Sigmoid colon (tissue), 7 donors: ENCODE data around the gene ACBD6. TPM values are rescaled to one million over a fixed set of nuclear protein-coding genes. Genes with fewer than 3 reads are reported as not detected.

ENCODE experiments used
- DNase-seq: peaks from one replicate; pipeline ENCODE4 v3.0.0-alpha.2; 2019
- H3K27ac ChIP-seq, 4 donors: fragments of 200-600 bp; sonication (generic); one replicate each; pipeline ENCODE4 v1.5.1; 2016 to 2019; ENCODE audit warnings: mild to moderate bottlenecking in 1 of 4
- H3K27me3 ChIP-seq, 3 donors: fragments of 200-600 bp; sonication (generic); one replicate each; pipeline ENCODE4 v1.5.1; 2019; ENCODE audit warnings: mild to moderate bottlenecking in 1 of 3
- H3K36me3 ChIP-seq, 4 donors: fragments of 200-600 bp; sonication (generic); one replicate each; pipeline ENCODE4 v1.5.1; 2016 to 2019
- H3K4me1 ChIP-seq, 4 donors: fragments of 200-600 bp; sonication (generic); one replicate each; pipeline ENCODE4 v1.5.1; 2017 to 2019
- H3K4me3 ChIP-seq, 4 donors: fragments of 200-600 bp; sonication (generic); one replicate each; pipeline ENCODE4 v1.5.1; 2017 to 2019; ENCODE audit warnings: mild to moderate bottlenecking in 2 of 4, moderate library complexity in 1 of 4
- H3K9me3 ChIP-seq, 4 donors: fragments of 200-600 bp in 3 of 4; sonication (generic) in 3 of 4; one replicate each; pipeline versions ENCODE4 v1.5.1 to v1.6.1; 2013 to 2019
- EP300 ChIP-seq, 4 donors: sonication (generic); formaldehyde crosslinking; IDR thresholded peaks; one replicate each; pipeline ENCODE4 v1.6.1; 2017; ENCODE audit warnings: antibody characterized with exemption in 4 of 4
- POLR2A ChIP-seq, 2 donors: fragments of 450-650 bp; IDR thresholded peaks; one replicate each; pipeline ENCODE4 v1.6.1; 2016; ENCODE audit warnings: antibody characterized with exemption in 2 of 2, mild to moderate bottlenecking in 2 of 2, moderate library complexity in 2 of 2
- POLR2AphosphoS5 ChIP-seq, 4 donors: sonication (generic); formaldehyde crosslinking; IDR thresholded peaks; one replicate each; pipeline ENCODE4 v1.6.1; 2017; ENCODE audit warnings: antibody characterized with exemption in 4 of 4
- WGBS, 2 donors: extraction: QIAGEN DNeasy Blood & Tissue Kit; methylation state at CpG; one replicate each; pipeline ENCODE4 v1.1.7; 2013; 5-methylcytosine and 5-hydroxymethylcytosine counted together
- intact Hi-C: fragments of 100-400 bp; cut with DNase I; formaldehyde crosslinking; loops from one replicate; pipeline ENCODE4 v1.15.1; 2023
- polyA plus RNA-seq, 3 donors: library from polyadenylated mRNA; stranded (reverse); fragments of 200-250 nt; gene quantifications; one replicate each; pipeline ENCODE4 v1.2.3, GENCODE V29; 2013
- total RNA-seq, 4 donors: library from RNA; depleted of rRNA; stranded (reverse); fragments of >200 nt; gene quantifications; one replicate each; pipeline ENCODE4 v1.1.0, GENCODE V29; 2016
- TF ChIP-seq, protein P1 (sequence below), 4 experiments: fragments of 450-650 bp in 3 of 4; fragments of 200-600 bp in 1 of 4; IDR thresholded peaks; one replicate each; pipeline ENCODE4 v1.5.1; 2016 to 2019; ENCODE audit warnings: antibody characterized with exemption in 4 of 4, mild to moderate bottlenecking in 3 of 4, moderate library complexity in 2 of 4
- donor health status: healthy with polysubstance abuse.
- donor health status: Bipolar disorder and iron deficiency.
- donor health status: healthy.

Gene ACBD6
- total and polyA plus RNA-seq, 7 donors = 11.4 to 40.8 (median 35.5) TPM

DNA sequence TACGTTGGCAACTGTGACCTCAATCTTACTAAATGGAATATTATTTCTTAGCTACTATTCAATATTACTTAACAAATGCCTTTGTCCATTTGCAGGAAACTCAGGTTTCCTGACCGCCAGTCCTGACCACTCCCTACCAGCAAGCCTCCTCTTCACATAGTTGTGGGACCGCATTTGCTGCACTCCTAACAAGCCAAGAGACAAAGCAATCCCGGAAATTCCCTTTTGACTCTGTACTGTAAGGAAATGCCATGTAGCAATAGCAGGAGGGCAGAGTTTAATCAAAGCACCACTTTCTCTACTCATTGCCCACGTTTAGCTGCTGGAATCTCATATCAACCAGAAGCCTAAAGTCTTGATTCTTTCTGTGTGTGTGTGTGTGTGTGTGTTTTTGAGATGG is 28.1 kb upstream of the ACBD6 start:
- 24 to 61% methylated on average over 5 of the region's 5 CpGs for WGBS, 2 donors
- H3K9me3 ChIP-seq = no peaks in the 10 kb centered on the region
- intact Hi-C loops = loop anchor here (5.0 kb wide), 1 partner anchor 332 kb away; no protein-coding TSS in a partner anchor
- no peak for DNase-seq
- no peak for TF ChIP-seq EP300 (IDR thresholded peaks at IDR 0.05)
- peak in 1 of 4 donors; percentile 20 for TF ChIP-seq POLR2AphosphoS5 (IDR thresholded peaks at IDR 0.05)
- no peaks in the 10 kb centered on the region for H3K4me1 ChIP-seq
- no peak overlapping the region for H3K27ac ChIP-seq
- no peaks in the 10 kb centered on the region for H3K36me3 ChIP-seq
- H3K27me3 ChIP-seq = no peaks in the 10 kb centered on the region
- H3K4me3 ChIP-seq = no peak overlapping the region

GRCh38 chr1:180528868-180529470 is 26.6 kb upstream of the ACBD6 start:
- 91 to 94% methylated on average over 11 of the region's 11 CpGs for WGBS, 2 donors
- TF ChIP-seq EP300 (IDR thresholded peaks at IDR 0.05) (no peak), POLR2AphosphoS5 (IDR thresholded peaks at IDR 0.05) (no peak), POLR2A (IDR thresholded peaks at IDR 0.05) (no peak)
- TF ChIP-seq, protein P1, sequence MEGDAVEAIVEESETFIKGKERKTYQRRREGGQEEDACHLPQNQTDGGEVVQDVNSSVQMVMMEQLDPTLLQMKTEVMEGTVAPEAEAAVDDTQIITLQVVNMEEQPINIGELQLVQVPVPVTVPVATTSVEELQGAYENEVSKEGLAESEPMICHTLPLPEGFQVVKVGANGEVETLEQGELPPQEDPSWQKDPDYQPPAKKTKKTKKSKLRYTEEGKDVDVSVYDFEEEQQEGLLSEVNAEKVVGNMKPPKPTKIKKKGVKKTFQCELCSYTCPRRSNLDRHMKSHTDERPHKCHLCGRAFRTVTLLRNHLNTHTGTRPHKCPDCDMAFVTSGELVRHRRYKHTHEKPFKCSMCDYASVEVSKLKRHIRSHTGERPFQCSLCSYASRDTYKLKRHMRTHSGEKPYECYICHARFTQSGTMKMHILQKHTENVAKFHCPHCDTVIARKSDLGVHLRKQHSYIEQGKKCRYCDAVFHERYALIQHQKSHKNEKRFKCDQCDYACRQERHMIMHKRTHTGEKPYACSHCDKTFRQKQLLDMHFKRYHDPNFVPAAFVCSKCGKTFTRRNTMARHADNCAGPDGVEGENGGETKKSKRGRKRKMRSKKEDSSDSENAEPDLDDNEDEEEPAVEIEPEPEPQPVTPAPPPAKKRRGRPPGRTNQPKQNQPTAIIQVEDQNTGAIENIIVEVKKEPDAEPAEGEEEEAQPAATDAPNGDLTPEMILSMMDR (IDR thresholded peaks at IDR 0.05) = no peak
- no peaks in the 10 kb centered on the region for H3K36me3 ChIP-seq
- H3K27ac ChIP-seq = no peak overlapping the region
- no peak for DNase-seq
- no peak overlapping the region for H3K4me3 ChIP-seq
- H3K9me3 ChIP-seq = no peaks in the 10 kb centered on the region
- intact Hi-C loops = no loop called here
- H3K27me3 ChIP-seq = no peaks in the 10 kb centered on the region
- H3K4me1 ChIP-seq = no peaks in the 10 kb centered on the region

- Histone ChIP-seq H3K27me3 (no peaks in the 10 kb centered on the region), H3K27ac (no peak overlapping the region), H3K4me1 (no peaks in the 10 kb centered on the region), H3K4me3 (no peak overlapping the region), H3K36me3 (no peaks in the 10 kb centered on the region), H3K9me3 (no peaks in the 10 kb centered on the region)
- no peak for TF ChIP-seq EP300 (IDR thresholded peaks at IDR 0.05)
- TF ChIP-seq POLR2AphosphoS5 (IDR thresholded peaks at IDR 0.05) = no peak
- no peak for TF ChIP-seq POLR2A (IDR thresholded peaks at IDR 0.05)
- TF ChIP-seq, protein P1 (IDR thresholded peaks at IDR 0.05) = no peak
- WGBS, 2 donors = 43 to 81% methylated on average over 5 of the region's 5 CpGs
- DNase-seq = no peak
- intact Hi-C loops = no loop called here
These were observed 24.8 kb upstream of the ACBD6 start for GRCh38 chr1:180527101-180527669.

GRCh38 chr1:180525715-180526039 is 23.3 kb upstream of the ACBD6 start:
- Histone ChIP-seq H3K4me1 (no peaks in the 10 kb centered on the region), H3K9me3 (no peaks in the 10 kb centered on the region), H3K36me3 (no peaks in the 10 kb centered on the region), H3K4me3 (no peak overlapping the region), H3K27me3 (no peaks in the 10 kb centered on the region), H3K27ac (no peak overlapping the region)
- TF ChIP-seq POLR2A (IDR thresholded peaks at IDR 0.05) (no peak), POLR2AphosphoS5 (IDR thresholded peaks at IDR 0.05) (no peak), EP300 (IDR thresholded peaks at IDR 0.05) (no peak)
- TF ChIP-seq, protein P1 (IDR thresholded peaks at IDR 0.05) = no peak
- intact Hi-C loops = no loop called here
- no peak for DNase-seq
- WGBS, 2 donors = 42 to 44% methylated on average over 2 of the region's 2 CpGs

DNA sequence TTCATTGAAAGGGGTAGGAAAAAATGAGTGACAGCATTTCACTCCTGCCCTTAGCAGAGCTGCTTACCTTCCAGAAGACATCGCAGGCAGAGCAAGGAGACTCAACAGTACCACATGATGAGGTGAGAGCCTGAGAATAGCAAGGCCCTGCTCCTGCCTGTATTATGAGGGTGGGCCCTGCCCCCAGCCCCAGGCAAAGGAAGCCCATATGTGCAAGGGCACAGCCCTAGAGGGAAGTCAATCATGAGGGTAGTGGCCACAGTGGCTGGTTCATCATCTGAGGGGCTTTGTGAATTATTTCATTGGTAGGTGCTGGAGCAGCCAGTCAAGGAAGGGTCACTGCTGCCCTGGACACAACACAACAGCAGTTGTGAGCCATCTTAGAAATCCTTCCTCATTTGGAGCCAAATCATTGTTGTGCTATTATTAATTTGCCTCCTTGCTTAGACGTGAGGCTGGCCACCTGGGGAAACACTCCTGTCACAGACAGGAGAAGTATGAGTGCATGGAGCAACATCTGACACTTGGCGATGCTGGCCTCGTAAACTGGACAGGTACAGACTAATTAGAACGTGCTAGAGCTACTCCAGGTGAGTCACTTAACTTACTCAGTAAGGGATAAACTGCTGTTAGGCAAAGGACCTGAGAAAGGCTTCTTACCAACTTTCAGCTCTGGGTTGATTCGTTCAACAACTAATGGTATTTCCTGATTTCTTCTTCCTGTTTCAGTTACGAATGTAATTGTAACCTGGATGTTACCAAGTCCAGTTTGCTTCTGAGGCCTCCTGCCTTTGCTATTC is 22.7 kb upstream of the ACBD6 start:
- Histone ChIP-seq H3K27me3 (no peaks in the 10 kb centered on the region), H3K4me3 (no peak overlapping the region), H3K9me3 (no peaks in the 10 kb centered on the region), H3K36me3 (no peaks in the 10 kb centered on the region), H3K27ac (no peak overlapping the region), H3K4me1 (no peaks in the 10 kb centered on the region)
- no peak for TF ChIP-seq POLR2AphosphoS5 (IDR thresholded peaks at IDR 0.05)
- TF ChIP-seq, protein P1 (IDR thresholded peaks at IDR 0.05) = no peak
- no peak for TF ChIP-seq EP300 (IDR thresholded peaks at IDR 0.05)
- TF ChIP-seq POLR2A (IDR thresholded peaks at IDR 0.05) = no peak
- no peak for DNase-seq
- 69 to 73% methylated on average over 7 of the region's 7 CpGs for WGBS, 2 donors
- intact Hi-C loops = no loop called here
